H1 (cell line): ENCODE data around the gene UBASH3B.

Experiments used
- BRCA1 ChIP-seq: IDR thresholded peaks from 2 replicates; pipeline ENCODE4 v1.6.1; 2012; ENCODE audit warnings: low read depth, low read length, improper control_type of control experiment
- CBX5 ChIP-seq: fragments of 300-800, 300-1000 bp; sonication (generic); IDR thresholded peaks from 2 replicates; pipeline ENCODE4 v1.7.1; 2016; ENCODE audit warnings: antibody characterized with exemption, low read length, low read depth
- CEBPB ChIP-seq: IDR thresholded peaks from 2 replicates; pipeline ENCODE4 v1.6.1; 2012; ENCODE audit warnings: low read depth, low read length
- CREB1 ChIP-seq: IDR thresholded peaks from 2 replicates; pipeline ENCODE4 v1.6.1; 2012; ENCODE audit warnings: inconsistent platforms
- CTCF ChIP-seq, 3 experiments: IDR thresholded peaks; 1 replicate in 2 of 3; 2 replicates in 1 of 3; pipeline versions ENCODE4 v1.5.1 to v1.6.1; 2011; ENCODE audit warnings: low read length in 3 of 3, mild to moderate bottlenecking in 3 of 3, inconsistent platforms in 2 of 3, low read depth in 1 of 3, moderate library complexity in 1 of 3; ENCODE audit not compliant: insufficient read depth in 1 of 3; ENCODE audit errors: control extremely low read depth in 1 of 3
- EZH2 ChIP-seq: fragments of 200-600 bp; sonication (generic); IDR thresholded peaks from 2 replicates; pipeline ENCODE4 v1.7.1; 2012; ENCODE audit warnings: low read depth, mild to moderate bottlenecking, moderate library complexity, low read length, inconsistent platforms; ENCODE audit not compliant: severe bottlenecking
- HDAC2 ChIP-seq, 2 experiments: fragments of 300-600 bp in 1 of 2; sonication (generic) in 1 of 2; IDR thresholded peaks; 2 replicates each; pipeline ENCODE4 v1.6.1; 2011 to 2012; ENCODE audit warnings: low read depth in 2 of 2, low read length in 2 of 2, mild to moderate bottlenecking in 2 of 2, moderate library complexity in 2 of 2, borderline replicate concordance in 1 of 2, inconsistent platforms in 1 of 2
- POLR2A ChIP-seq, 2 experiments: IDR thresholded peaks; 1 replicate in 1 of 2; 2 replicates in 1 of 2; pipeline ENCODE4 v1.6.1; 2011; ENCODE audit warnings: low read depth in 2 of 2, low read length in 2 of 2, mild to moderate bottlenecking in 2 of 2; ENCODE audit errors: control extremely low read depth in 1 of 2
- POLR2AphosphoS5 ChIP-seq: IDR thresholded peaks from 2 replicates; pipeline ENCODE4 v1.6.1; 2011; ENCODE audit warnings: low read depth, low read length
- SIX5 ChIP-seq: IDR thresholded peaks from 2 replicates; pipeline ENCODE4 v1.6.1; 2011; ENCODE audit warnings: mild to moderate bottlenecking, low read depth, low read length
- SRF ChIP-seq: IDR thresholded peaks from 2 replicates; pipeline ENCODE4 v1.6.1; 2011; ENCODE audit warnings: mild to moderate bottlenecking, low read depth, low read length, moderate library complexity
- TAF7 ChIP-seq: optimal IDR thresholded peaks from 2 replicates; pipeline ENCODE3; 2011; ENCODE audit warnings: low read depth, mild to moderate bottlenecking, inconsistent platforms, low read length, moderate library complexity, borderline replicate concordance
- TF ChIP-seq, protein P1 (sequence below): IDR thresholded peaks from 2 replicates; pipeline ENCODE4 v1.6.1; 2011; ENCODE audit warnings: low read length, improper control_type of control experiment
- TF ChIP-seq, protein P2 (sequence below): IDR thresholded peaks from 2 replicates; pipeline ENCODE4 v1.6.1; 2012; ENCODE audit warnings: low read length, inconsistent platforms

- TF ChIP-seq BRCA1 (no peak), POLR2AphosphoS5 (no peak), CTCF (IDR thresholded peaks at IDR 0.05; ENCODE audit: control extremely low read depth in 1 of 3, insufficient read depth in 1 of 3, low read depth in 1 of 3, low read length in 3 of 3) (no peak), SIX5 (no peak), CREB1 (no peak), EZH2 (no peak), CBX5 (no peak), POLR2A (IDR thresholded peaks at IDR 0.05; ENCODE audit: control extremely low read depth in 1 of 2, low read depth in 2 of 2, low read length in 2 of 2) (no peak), CEBPB (no peak), TAF7 (no peak), SRF (no peak), HDAC2 (IDR thresholded peaks at IDR 0.05; ENCODE audit: borderline replicate concordance in 1 of 2, low read depth in 2 of 2, low read length in 2 of 2) (no peak)
- TF ChIP-seq, protein P1, sequence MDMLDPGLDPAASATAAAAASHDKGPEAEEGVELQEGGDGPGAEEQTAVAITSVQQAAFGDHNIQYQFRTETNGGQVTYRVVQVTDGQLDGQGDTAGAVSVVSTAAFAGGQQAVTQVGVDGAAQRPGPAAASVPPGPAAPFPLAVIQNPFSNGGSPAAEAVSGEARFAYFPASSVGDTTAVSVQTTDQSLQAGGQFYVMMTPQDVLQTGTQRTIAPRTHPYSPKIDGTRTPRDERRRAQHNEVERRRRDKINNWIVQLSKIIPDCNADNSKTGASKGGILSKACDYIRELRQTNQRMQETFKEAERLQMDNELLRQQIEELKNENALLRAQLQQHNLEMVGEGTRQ = no peak
- TF ChIP-seq, protein P2, sequence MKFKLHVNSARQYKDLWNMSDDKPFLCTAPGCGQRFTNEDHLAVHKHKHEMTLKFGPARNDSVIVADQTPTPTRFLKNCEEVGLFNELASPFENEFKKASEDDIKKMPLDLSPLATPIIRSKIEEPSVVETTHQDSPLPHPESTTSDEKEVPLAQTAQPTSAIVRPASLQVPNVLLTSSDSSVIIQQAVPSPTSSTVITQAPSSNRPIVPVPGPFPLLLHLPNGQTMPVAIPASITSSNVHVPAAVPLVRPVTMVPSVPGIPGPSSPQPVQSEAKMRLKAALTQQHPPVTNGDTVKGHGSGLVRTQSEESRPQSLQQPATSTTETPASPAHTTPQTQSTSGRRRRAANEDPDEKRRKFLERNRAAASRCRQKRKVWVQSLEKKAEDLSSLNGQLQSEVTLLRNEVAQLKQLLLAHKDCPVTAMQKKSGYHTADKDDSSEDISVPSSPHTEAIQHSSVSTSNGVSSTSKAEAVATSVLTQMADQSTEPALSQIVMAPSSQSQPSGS = no peak
Measured at GRCh38 chr11:122707111-122707510, 51.6 kb downstream of the UBASH3B start.
